C4-2B (cell line): Measurements from ENCODE around the gene TRPT1.

Experiments used
- CTCF ChIP-seq: fragments of 450-650 bp; conservative IDR thresholded peaks from 2 replicates; pipeline ENCODE4 v1.5.1; 2017; ENCODE audit warnings: mild to moderate bottlenecking
- ZFX ChIP-seq: fragments of 450-650 bp; IDR thresholded peaks from 2 replicates; pipeline ENCODE4 v1.6.1; 2017

- TF ChIP-seq CTCF (no peak), ZFX (no peak)
Measured at GRCh38 chr11:64258946-64259532, 33.1 kb upstream of the TRPT1 start.
